Upper lobe of left lung (tissue), 6 donors: ENCODE measurements around the gene CTPS1. TPM values are rescaled to one million over a fixed set of nuclear protein-coding genes. Genes with fewer than 3 reads are reported as not detected.

Experiments
- ATAC-seq, 2 donors: fragments of 200-7000 bp; cut with Tn5 transposase; one replicate each; pipeline ENCODE4 v1.9.1; 2022; ENCODE audit warnings: mild to moderate bottlenecking in 2 of 2, moderate library complexity in 2 of 2; ENCODE audit not compliant: low FRiP score in 2 of 2
- DNase-seq, 2 donors: peaks; one replicate each; pipeline ENCODE4 v3.0.0-alpha.2; 2019 to 2020
- H3K27ac ChIP-seq, 4 donors: fragments of 200-600 bp; sonication (generic); one replicate each; pipeline ENCODE4 v1.5.1; 2016 to 2019
- H3K27me3 ChIP-seq, 4 donors: fragments of 200-600 bp; sonication (generic); one replicate each; pipeline ENCODE4 v1.5.1; 2017 to 2019
- H3K36me3 ChIP-seq, 4 donors: fragments of 200-600 bp; sonication (generic); one replicate each; pipeline ENCODE4 v1.5.1; 2016 to 2019
- H3K4me1 ChIP-seq, 4 donors: fragments of 200-600 bp; sonication (generic); one replicate each; pipeline ENCODE4 v1.5.1; 2018 to 2019
- H3K4me3 ChIP-seq, 4 donors: fragments of 200-600 bp; sonication (generic); one replicate each; pipeline ENCODE4 v1.5.1; 2017 to 2019; ENCODE audit warnings: mild to moderate bottlenecking in 2 of 4, moderate library complexity in 1 of 4
- H3K9me3 ChIP-seq, 4 donors: fragments of 200-600 bp; sonication (generic); one replicate each; pipeline ENCODE4 v1.5.1; 2018 to 2019
- EP300 ChIP-seq, 4 donors: sonication (generic); formaldehyde crosslinking; IDR thresholded peaks; one replicate each; pipeline ENCODE4 v1.5.1; 2017; ENCODE audit warnings: antibody characterized with exemption in 4 of 4, control low read depth in 2 of 4
- POLR2A ChIP-seq, 4 donors: fragments of 450-650 bp; IDR thresholded peaks; one replicate each; pipeline ENCODE4 v1.5.1; 2016 to 2017; ENCODE audit warnings: antibody characterized with exemption in 4 of 4, mild to moderate bottlenecking in 2 of 4
- POLR2AphosphoS5 ChIP-seq, 2 donors: sonication (generic); formaldehyde crosslinking; IDR thresholded peaks; one replicate each; pipeline ENCODE4 v1.5.1; 2017; ENCODE audit warnings: antibody characterized with exemption in 2 of 2
- WGBS, 2 donors: methylation state at CpG; one replicate each; pipeline ENCODE4 v1.1.5; 2017 to 2018; 5-methylcytosine and 5-hydroxymethylcytosine counted together
- total RNA-seq, 6 donors: library from RNA; depleted of rRNA in 4 of 6; stranded (reverse); fragments of >200 nt in 4 of 6; gene quantifications; one replicate each; pipeline versions ENCODE4 v1.1.0 to v1.2.1, GENCODE V29; 2016 to 2021
- TF ChIP-seq, protein P1 (sequence below), 6 experiments: fragments of 450-650 bp in 4 of 6; fragments of 200-600 bp in 2 of 6; sonication (generic) in 2 of 6; IDR thresholded peaks; one replicate each; pipeline ENCODE4 v1.5.1; 2016 to 2019; ENCODE audit warnings: antibody characterized with exemption in 6 of 6
- donor health status: DM: no; HTN: no; CAD: no; lungs with moderate emphysema.
- donor health status: DM: no; HTN: yes; CAD: no; lungs with severe emphysema.

CTPS1 gene
- total RNA-seq, 6 donors from 2014 or later: 12.7 to 32.5 (median 25.0) TPM

- H3K36me3 ChIP-seq: peaks cover 0 to 5% (median 0%) of the 10 kb centered on the region in 4 donors
- H3K27me3 ChIP-seq: no peaks in the 10 kb centered on the region
- H3K27ac ChIP-seq: peak overlapping the region; percentile 93 to 95 (median 94)
- WGBS, 2 donors: 56 to 67% methylated on average over 9 to 13 of the region's 17 CpGs
- TF ChIP-seq, protein P1, sequence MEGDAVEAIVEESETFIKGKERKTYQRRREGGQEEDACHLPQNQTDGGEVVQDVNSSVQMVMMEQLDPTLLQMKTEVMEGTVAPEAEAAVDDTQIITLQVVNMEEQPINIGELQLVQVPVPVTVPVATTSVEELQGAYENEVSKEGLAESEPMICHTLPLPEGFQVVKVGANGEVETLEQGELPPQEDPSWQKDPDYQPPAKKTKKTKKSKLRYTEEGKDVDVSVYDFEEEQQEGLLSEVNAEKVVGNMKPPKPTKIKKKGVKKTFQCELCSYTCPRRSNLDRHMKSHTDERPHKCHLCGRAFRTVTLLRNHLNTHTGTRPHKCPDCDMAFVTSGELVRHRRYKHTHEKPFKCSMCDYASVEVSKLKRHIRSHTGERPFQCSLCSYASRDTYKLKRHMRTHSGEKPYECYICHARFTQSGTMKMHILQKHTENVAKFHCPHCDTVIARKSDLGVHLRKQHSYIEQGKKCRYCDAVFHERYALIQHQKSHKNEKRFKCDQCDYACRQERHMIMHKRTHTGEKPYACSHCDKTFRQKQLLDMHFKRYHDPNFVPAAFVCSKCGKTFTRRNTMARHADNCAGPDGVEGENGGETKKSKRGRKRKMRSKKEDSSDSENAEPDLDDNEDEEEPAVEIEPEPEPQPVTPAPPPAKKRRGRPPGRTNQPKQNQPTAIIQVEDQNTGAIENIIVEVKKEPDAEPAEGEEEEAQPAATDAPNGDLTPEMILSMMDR (IDR thresholded peaks at IDR 0.05): no peak
- TF ChIP-seq POLR2A (IDR thresholded peaks at IDR 0.05): no peak
- no peak for TF ChIP-seq EP300 (IDR thresholded peaks at IDR 0.05)
- TF ChIP-seq POLR2AphosphoS5 (IDR thresholded peaks at IDR 0.05): no peak
- ATAC-seq (peak in 1 of 2 donors; percentile 4), DNase-seq (no peak)
- no peaks in the 10 kb centered on the region for H3K9me3 ChIP-seq
- peaks cover 17 to 30% (median 26%) of the 10 kb centered on the region in 4 donors for H3K4me1 ChIP-seq
- H3K4me3 ChIP-seq: peak overlapping the region; percentile 45 to 82 (median 76)
Observed at GRCh38 chr1:40978886-40979240, 633 bp upstream of the CTPS1 start.

GRCh38 chr1:40980068-40980452, 564 bp downstream of the CTPS1 start:
- 0 to 1% methylated on average over 12 to 14 of the region's 50 CpGs for WGBS, 2 donors
- TF ChIP-seq POLR2A (IDR thresholded peaks at IDR 0.05) (peak in 1 of 4 donors; percentile 6), POLR2AphosphoS5 (IDR thresholded peaks at IDR 0.05) (no peak)
- DNase-seq (no peak), ATAC-seq (peak in 1 of 2 donors; percentile 46)
- peaks cover 0 to 17% (median 3%) of the 10 kb centered on the region in 4 donors for H3K36me3 ChIP-seq
- H3K9me3 ChIP-seq: no peaks in the 10 kb centered on the region
- H3K27ac ChIP-seq: peak overlapping the region; percentile 93 to 95 (median 94)
- peaks cover 26 to 32% (median 29%) of the 10 kb centered on the region in 4 donors for H3K4me1 ChIP-seq
- H3K27me3 ChIP-seq: no peaks in the 10 kb centered on the region
- H3K4me3 ChIP-seq: peak overlapping the region; percentile 35 to 82 (median 76)

- Histone ChIP-seq H3K36me3 (peaks cover 0 to 20% (median 3%) of the 10 kb centered on the region in 4 donors), H3K27ac (peak overlapping the region; percentile 93 to 95 (median 94)), H3K4me1 (peaks cover 28 to 37% (median 31%) of the 10 kb centered on the region in 4 donors), H3K27me3 (no peaks in the 10 kb centered on the region), H3K9me3 (no peaks in the 10 kb centered on the region), H3K4me3 (peak overlapping the region; percentile 35 to 82 (median 76))
- WGBS, 2 donors: 27 to 29% methylated on average over 25 to 27 of the region's 27 CpGs
- DNase-seq: peak in 1 of 2 donors; percentile 25
- ATAC-seq: no peak
- no peak for TF ChIP-seq POLR2AphosphoS5 (IDR thresholded peaks at IDR 0.05)
- TF ChIP-seq, protein P1 (IDR thresholded peaks at IDR 0.05): no peak
Observed at GRCh38 chr1:40980453-40981121, 1.1 kb downstream of the CTPS1 start.

- no peak for DNase-seq
- peak overlapping the region in 1 of 4 donors; percentile 49 for H3K27ac ChIP-seq
- WGBS, 2 donors: 57 to 61% methylated on average over 14 of the region's 14 CpGs
- no peak for ATAC-seq
- TF ChIP-seq POLR2A (IDR thresholded peaks at IDR 0.05) (no peak), EP300 (IDR thresholded peaks at IDR 0.05) (no peak), POLR2AphosphoS5 (IDR thresholded peaks at IDR 0.05) (no peak)
- TF ChIP-seq, protein P1 (IDR thresholded peaks at IDR 0.05): no peak
- H3K27me3 ChIP-seq: no peaks in the 10 kb centered on the region
- peaks cover 32 to 50% (median 43%) of the 10 kb centered on the region in 4 donors for H3K4me1 ChIP-seq
- H3K9me3 ChIP-seq: no peaks in the 10 kb centered on the region
- peak overlapping the region in 2 of 4 donors; percentile 5 to 13 for H3K4me3 ChIP-seq
- H3K36me3 ChIP-seq: peaks cover 0 to 29% (median 4%) of the 10 kb centered on the region in 4 donors
Observed at GRCh38 chr1:40981691-40982448, 2.4 kb downstream of the CTPS1 start.

- no peak overlapping the region for H3K27ac ChIP-seq
- no peaks in the 10 kb centered on the region for H3K27me3 ChIP-seq
- H3K36me3 ChIP-seq: peaks cover 0 to 37% (median 9%) of the 10 kb centered on the region in 4 donors
- DNase-seq (no peak), ATAC-seq (no peak)
- WGBS, 2 donors: 47 to 65% methylated on average over 1 of the region's 1 CpG
- H3K9me3 ChIP-seq: no peaks in the 10 kb centered on the region
- H3K4me3 ChIP-seq: no peak overlapping the region
- H3K4me1 ChIP-seq: peaks cover 32 to 54% (median 45%) of the 10 kb centered on the region in 4 donors
- TF ChIP-seq, protein P1 (IDR thresholded peaks at IDR 0.05): no peak
- no peak for TF ChIP-seq EP300 (IDR thresholded peaks at IDR 0.05)
- no peak for TF ChIP-seq POLR2A (IDR thresholded peaks at IDR 0.05)
- TF ChIP-seq POLR2AphosphoS5 (IDR thresholded peaks at IDR 0.05): no peak
Observed at GRCh38 chr1:40982721-40983120, 3.2 kb downstream of the CTPS1 start.
